ENCODE results near the gene NET1. TPM values are rescaled to one million over a fixed set of nuclear protein-coding genes. Genes with fewer than 3 reads are reported as not detected.
A peak's percentile ranks its signal among the peaks of the same experiment; 100 is the strongest.

NET1 gene
- total and polyA plus RNA-seq, 9 donors = 31.0 to 79.2 (median 51.0) TPM

DNA sequence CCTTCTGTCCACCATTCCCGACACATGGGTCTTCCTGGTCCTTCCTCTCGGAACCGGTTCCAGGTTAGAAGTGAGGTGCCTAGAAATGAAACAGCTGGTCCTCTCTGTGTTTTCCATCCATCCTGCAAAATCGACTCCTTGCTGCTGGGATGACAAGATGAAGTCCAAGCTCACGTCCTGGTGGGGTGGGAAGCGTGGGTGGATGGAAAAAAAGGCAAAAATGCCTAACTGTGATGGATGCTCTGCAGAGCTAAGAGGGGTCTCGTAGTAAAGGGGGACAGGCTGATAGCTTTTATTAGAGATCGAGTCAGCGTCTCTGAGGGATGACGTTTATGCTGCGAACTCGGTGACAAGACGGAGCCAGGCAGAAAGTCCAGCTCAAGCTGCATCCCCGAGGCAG, 72.9 kb downstream of the NET1 start:
- intact Hi-C loops (cut with DNase I) = no loop called here
- Histone ChIP-seq H3K4me1 (ENCODE audit: insufficient read depth) (no peaks in the 10 kb centered on the region), H3K27ac (no peak overlapping the region), H3K9me3 (no peaks in the 10 kb centered on the region), H3K36me3 (no peaks in the 10 kb centered on the region), H3K27me3 (no peaks in the 10 kb centered on the region), H3K4me3 (no peak overlapping the region)
- 83 to 92% (median 88%) methylated on average over 14 of the region's 14 CpGs for WGBS, 3 donors
- no peak for TF ChIP-seq POLR2A (IDR thresholded peaks at IDR 0.05)
- TF ChIP-seq EP300 (IDR thresholded peaks at IDR 0.05) = no peak
- TF ChIP-seq, protein P1, sequence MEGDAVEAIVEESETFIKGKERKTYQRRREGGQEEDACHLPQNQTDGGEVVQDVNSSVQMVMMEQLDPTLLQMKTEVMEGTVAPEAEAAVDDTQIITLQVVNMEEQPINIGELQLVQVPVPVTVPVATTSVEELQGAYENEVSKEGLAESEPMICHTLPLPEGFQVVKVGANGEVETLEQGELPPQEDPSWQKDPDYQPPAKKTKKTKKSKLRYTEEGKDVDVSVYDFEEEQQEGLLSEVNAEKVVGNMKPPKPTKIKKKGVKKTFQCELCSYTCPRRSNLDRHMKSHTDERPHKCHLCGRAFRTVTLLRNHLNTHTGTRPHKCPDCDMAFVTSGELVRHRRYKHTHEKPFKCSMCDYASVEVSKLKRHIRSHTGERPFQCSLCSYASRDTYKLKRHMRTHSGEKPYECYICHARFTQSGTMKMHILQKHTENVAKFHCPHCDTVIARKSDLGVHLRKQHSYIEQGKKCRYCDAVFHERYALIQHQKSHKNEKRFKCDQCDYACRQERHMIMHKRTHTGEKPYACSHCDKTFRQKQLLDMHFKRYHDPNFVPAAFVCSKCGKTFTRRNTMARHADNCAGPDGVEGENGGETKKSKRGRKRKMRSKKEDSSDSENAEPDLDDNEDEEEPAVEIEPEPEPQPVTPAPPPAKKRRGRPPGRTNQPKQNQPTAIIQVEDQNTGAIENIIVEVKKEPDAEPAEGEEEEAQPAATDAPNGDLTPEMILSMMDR (IDR thresholded peaks at IDR 0.05) = no peak
- DNase-seq = no peak

DNA sequence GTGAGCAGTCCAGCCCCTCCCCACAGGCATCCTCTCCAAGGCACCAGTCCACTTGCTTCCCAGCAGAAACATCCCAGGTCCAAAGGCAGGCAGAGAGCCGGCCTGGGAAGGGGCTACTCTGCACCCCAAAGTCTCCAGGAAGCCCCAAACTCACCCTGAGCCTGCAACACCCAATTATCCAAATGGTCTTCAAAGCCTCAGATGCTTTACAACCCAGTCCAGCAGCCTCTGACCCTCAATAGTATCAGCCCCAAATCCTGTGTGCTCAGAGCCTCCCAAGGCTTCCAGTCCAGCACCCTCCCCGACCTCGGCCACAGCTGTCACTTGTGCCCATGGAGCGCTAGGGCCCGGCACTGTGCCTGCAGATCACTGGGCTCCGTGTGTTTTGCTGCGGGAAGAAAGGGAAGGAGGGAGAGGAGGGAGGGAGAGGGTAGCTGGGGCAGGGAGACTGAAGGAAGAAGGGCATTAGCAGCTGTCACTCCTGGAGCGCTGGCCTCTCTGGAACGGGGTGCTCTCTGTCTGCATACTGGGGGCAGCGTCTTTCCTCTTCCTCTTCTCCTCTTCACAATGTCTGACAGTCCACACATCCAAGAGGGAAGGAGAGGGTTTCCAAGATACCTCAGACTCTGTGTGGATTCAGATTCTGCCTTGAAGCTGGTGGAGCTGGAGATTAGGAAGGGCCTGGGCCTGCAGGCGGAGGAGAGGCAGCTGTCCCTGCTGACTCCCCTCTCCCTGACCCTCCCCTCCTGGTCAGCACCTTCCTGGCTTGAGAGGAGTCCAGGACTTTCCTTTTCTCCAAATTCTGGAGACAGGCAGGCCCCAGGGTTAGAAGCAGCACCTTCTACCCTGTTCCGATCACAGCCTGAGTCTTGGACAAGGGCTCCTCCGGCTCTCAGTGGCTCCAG, 73.8 kb downstream of the NET1 start:
- TF ChIP-seq, protein P1 (IDR thresholded peaks at IDR 0.05) = no peak
- Histone ChIP-seq H3K27me3 (no peaks in the 10 kb centered on the region), H3K4me3 (no peak overlapping the region), H3K4me1 (ENCODE audit: insufficient read depth) (no peaks in the 10 kb centered on the region), H3K36me3 (no peaks in the 10 kb centered on the region), H3K9me3 (no peaks in the 10 kb centered on the region), H3K27ac (no peak overlapping the region)
- 82 to 88% (median 84%) methylated on average over 13 of the region's 13 CpGs for WGBS, 3 donors
- DNase-seq = peak in 1 of 5 donors; percentile 11
- intact Hi-C loops (cut with DNase I) = no loop called here

DNA sequence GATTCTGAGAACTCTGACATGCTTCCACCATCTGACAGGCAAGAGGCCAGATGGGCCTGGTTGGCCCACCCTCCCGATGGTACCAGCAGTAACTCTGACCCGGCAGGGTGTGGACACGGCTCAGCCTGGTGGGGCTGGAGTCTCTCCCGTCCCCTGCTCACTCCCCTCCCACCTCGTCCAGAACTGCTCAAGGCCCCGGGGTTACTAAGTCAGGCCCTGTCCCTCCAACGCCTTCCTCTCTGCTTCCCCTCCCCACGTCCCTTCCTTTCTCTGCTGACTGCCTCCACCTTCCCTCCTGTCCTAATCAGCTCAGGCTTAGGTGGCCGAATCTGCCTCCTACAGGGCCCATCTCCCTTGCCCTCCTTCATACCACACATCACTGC, 74.5 kb downstream of the NET1 start:
- no peaks in the 10 kb centered on the region for H3K36me3 ChIP-seq
- TF ChIP-seq, protein P1 (IDR thresholded peaks at IDR 0.05) = no peak
- TF ChIP-seq EP300 (IDR thresholded peaks at IDR 0.05) = no peak
- no peak for TF ChIP-seq POLR2A (IDR thresholded peaks at IDR 0.05)
- H3K27me3 ChIP-seq = no peaks in the 10 kb centered on the region
- no peak overlapping the region for H3K27ac ChIP-seq
- intact Hi-C loops (cut with DNase I) = loop anchor here in 1 of 4 donors (1.0 kb wide), 1 partner anchor 35 kb away; no protein-coding TSS in a partner anchor
- no peaks in the 10 kb centered on the region for H3K9me3 ChIP-seq
- no peak overlapping the region for H3K4me3 ChIP-seq
- 62 to 71% (median 65%) methylated on average over 9 of the region's 9 CpGs for whole genome bisulfite sequencing, 3 donors
- peak in 1 of 5 donors; percentile 23 for DNase-seq
- no peaks in the 10 kb centered on the region for H3K4me1 ChIP-seq (ENCODE audit: insufficient read depth)

GRCh38 chr10:5488272-5489161, 76.2 kb downstream of the NET1 start:
- Histone ChIP-seq H3K4me3 (no peak overlapping the region), H3K27me3 (no peaks in the 10 kb centered on the region), H3K9me3 (no peaks in the 10 kb centered on the region), H3K27ac (no peak overlapping the region), H3K36me3 (no peaks in the 10 kb centered on the region), H3K4me1 (ENCODE audit: insufficient read depth) (no peaks in the 10 kb centered on the region)
- intact Hi-C loops (cut with DNase I) = no loop called here
- 85 to 90% (median 90%) methylated on average over 27 of the region's 27 CpGs for WGBS, 3 donors
- no peak for TF ChIP-seq EP300 (IDR thresholded peaks at IDR 0.05)
- TF ChIP-seq, protein P1 (IDR thresholded peaks at IDR 0.05) = no peak
- TF ChIP-seq POLR2A (IDR thresholded peaks at IDR 0.05) = no peak
- peak in 1 of 5 donors; percentile 33 for DNase-seq
